Endothelial cell of umbilical vein (primary cell): ENCODE measurements around the gene KIAA0930.

Source experiments
- MYC ChIP-seq: IDR thresholded peaks from one replicate; pipeline ENCODE4 v1.6.1; 2011; ENCODE audit warnings: mild to moderate bottlenecking, low read depth, low read length
- POLR2A ChIP-seq: IDR thresholded peaks from 2 replicates; pipeline ENCODE4 v1.6.1; 2012; ENCODE audit warnings: low read depth, mild to moderate bottlenecking, control low read depth, low read length
- TF ChIP-seq, protein P1 (sequence below), 2 donors: IDR thresholded peaks; 1 replicate in 1 of 2; 2 replicates in 1 of 2; pipeline ENCODE4 v1.5.1; 2011; ENCODE audit warnings: low read length in 2 of 2, mild to moderate bottlenecking in 2 of 2, moderate library complexity in 2 of 2, control low read depth in 1 of 2, inconsistent platforms in 1 of 2, low read depth in 1 of 2; ENCODE audit not compliant: insufficient read depth in 1 of 2; ENCODE audit errors: extremely low read depth in 1 of 2

GRCh38 chr22:45163451-45164269, 77.0 kb downstream of the KIAA0930 start, which contains the start of gene NUP50:
- TF ChIP-seq, protein P1, sequence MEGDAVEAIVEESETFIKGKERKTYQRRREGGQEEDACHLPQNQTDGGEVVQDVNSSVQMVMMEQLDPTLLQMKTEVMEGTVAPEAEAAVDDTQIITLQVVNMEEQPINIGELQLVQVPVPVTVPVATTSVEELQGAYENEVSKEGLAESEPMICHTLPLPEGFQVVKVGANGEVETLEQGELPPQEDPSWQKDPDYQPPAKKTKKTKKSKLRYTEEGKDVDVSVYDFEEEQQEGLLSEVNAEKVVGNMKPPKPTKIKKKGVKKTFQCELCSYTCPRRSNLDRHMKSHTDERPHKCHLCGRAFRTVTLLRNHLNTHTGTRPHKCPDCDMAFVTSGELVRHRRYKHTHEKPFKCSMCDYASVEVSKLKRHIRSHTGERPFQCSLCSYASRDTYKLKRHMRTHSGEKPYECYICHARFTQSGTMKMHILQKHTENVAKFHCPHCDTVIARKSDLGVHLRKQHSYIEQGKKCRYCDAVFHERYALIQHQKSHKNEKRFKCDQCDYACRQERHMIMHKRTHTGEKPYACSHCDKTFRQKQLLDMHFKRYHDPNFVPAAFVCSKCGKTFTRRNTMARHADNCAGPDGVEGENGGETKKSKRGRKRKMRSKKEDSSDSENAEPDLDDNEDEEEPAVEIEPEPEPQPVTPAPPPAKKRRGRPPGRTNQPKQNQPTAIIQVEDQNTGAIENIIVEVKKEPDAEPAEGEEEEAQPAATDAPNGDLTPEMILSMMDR (IDR thresholded peaks at IDR 0.05; ENCODE audit: extremely low read depth in 1 of 2, insufficient read depth in 1 of 2, low read depth in 1 of 2, low read length in 2 of 2), result no peak
- TF ChIP-seq POLR2A, result peak; percentile 88
- TF ChIP-seq MYC, result no peak
